CD4-positive, alpha-beta T cell treated with Interleukin-6 for 4 hours (primary cell): Measurements from ENCODE around the gene ETNPPL.

Experiments
- DNase-seq: peaks from one replicate; pipeline ENCODE4 v3.0.0-alpha.2; 2020; ENCODE audit warnings: mixed read lengths

Gene ETNPPL

GRCh38 chr4:108762559-108763225, at the start of gene ETNPPL:
TSS of gene ETNPPL (minus strand) at chr4:108763053. CDS start at chr4:108762898, 155 bp downstream.
- DNase-seq: peak; percentile 33

- no peak for DNase-seq
Observed at GRCh38 chr4:108811486-108811885, 48.6 kb upstream of the ETNPPL start.

GRCh38 chr4:108810087-108810486, 47.2 kb upstream of the ETNPPL start:
- no peak for DNase-seq

GRCh38 chr4:108804648-108805273, 41.9 kb upstream of the ETNPPL start:
- DNase-seq: no peak

GRCh38 chr4:108799306-108799705, 36.5 kb upstream of the ETNPPL start:
- DNase-seq: no peak

GRCh38 chr4:108796173-108796572, 33.3 kb upstream of the ETNPPL start:
- DNase-seq: no peak

- DNase-seq: no peak
Observed at GRCh38 chr4:108795733-108796132, 32.9 kb upstream of the ETNPPL start.

- no peak for DNase-seq
Observed at GRCh38 chr4:108794136-108794535, 31.3 kb upstream of the ETNPPL start.

- no peak for DNase-seq
Observed at GRCh38 chr4:108793415-108793814, 30.6 kb upstream of the ETNPPL start.

- DNase-seq: no peak
Observed at GRCh38 chr4:108788731-108789130, 25.9 kb upstream of the ETNPPL start.

- no peak for DNase-seq
Observed at GRCh38 chr4:108787724-108788123, 24.9 kb upstream of the ETNPPL start.

- no peak for DNase-seq
Observed at GRCh38 chr4:108787106-108787505, 24.3 kb upstream of the ETNPPL start.

GRCh38 chr4:108786351-108786750, 23.5 kb upstream of the ETNPPL start:
- no peak for DNase-seq

- no peak for DNase-seq
Observed at GRCh38 chr4:108783665-108784463, 21.0 kb upstream of the ETNPPL start.

GRCh38 chr4:108779958-108780357, 17.1 kb upstream of the ETNPPL start:
- no peak for DNase-seq

- no peak for DNase-seq
Observed at GRCh38 chr4:108777388-108777787, 14.5 kb upstream of the ETNPPL start.

GRCh38 chr4:108775921-108776320, 13.1 kb upstream of the ETNPPL start:
- DNase-seq: no peak

- no peak for DNase-seq
Observed at GRCh38 chr4:108774809-108775530, 12.1 kb upstream of the ETNPPL start.

- no peak for DNase-seq
Observed at GRCh38 chr4:108772402-108772801, 9.5 kb upstream of the ETNPPL start.

GRCh38 chr4:108766058-108766457, 3.2 kb upstream of the ETNPPL start:
- DNase-seq: no peak

- DNase-seq: no peak
Observed at GRCh38 chr4:108763986-108764385, 1.1 kb upstream of the ETNPPL start.

- no peak for DNase-seq
Observed at GRCh38 chr4:108763226-108763593, 357 bp upstream of the ETNPPL start.

GRCh38 chr4:108758498-108758897, 4.4 kb downstream of the ETNPPL start:
- DNase-seq: no peak
